Astrocyte (in vitro differentiated cells and primary cell): ENCODE results near the gene ARAP1. TPM values are rescaled to one million over a fixed set of nuclear protein-coding genes. Genes with fewer than 3 reads are reported as not detected.

Experiments
- DNase-seq: peaks from one replicate; pipeline ENCODE4 v3.0.0-alpha.2; 2010; ENCODE audit warnings: low read depth
- FAIRE-seq: peaks from 2 replicates; lab custom pipeline; 2011; peaks lifted over from hg19 to GRCh38; lab: Jason Lieb, UNC
- H2AFZ ChIP-seq: 2 replicates; pipeline ENCODE4 v1.6.0; 2012; ENCODE audit warnings: low read depth, low read length, inconsistent platforms
- H3K27ac ChIP-seq: 2 replicates; pipeline ENCODE4 v1.5.1; 2011; ENCODE audit warnings: low read depth, low read length, inconsistent platforms
- H3K27me3 ChIP-seq: 2 replicates; pipeline ENCODE4 v1.6.0; 2011; ENCODE audit warnings: low read length, inconsistent platforms; ENCODE audit not compliant: insufficient read depth
- H3K36me3 ChIP-seq: 2 replicates; pipeline ENCODE4 v1.5.1; 2011; ENCODE audit warnings: low read length, inconsistent platforms; ENCODE audit not compliant: insufficient read depth
- H3K4me1 ChIP-seq: 2 replicates; pipeline ENCODE4 v1.5.1; 2011; ENCODE audit warnings: low read length, inconsistent platforms; ENCODE audit not compliant: insufficient read depth
- H3K4me2 ChIP-seq: 2 replicates; pipeline ENCODE4 v1.6.0; 2012; ENCODE audit warnings: low read length, inconsistent platforms
- H3K4me3 ChIP-seq: 2 replicates; pipeline ENCODE4 v1.5.1; 2011; ENCODE audit warnings: low read depth, mild to moderate bottlenecking, low read length, inconsistent platforms; ENCODE audit not compliant: insufficient read depth
- H3K79me2 ChIP-seq: 2 replicates; pipeline ENCODE4 v1.6.0; 2012; ENCODE audit warnings: mild to moderate bottlenecking, low read length, inconsistent platforms; ENCODE audit not compliant: insufficient read depth
- H3K9ac ChIP-seq: 2 replicates; pipeline ENCODE4 v1.6.0; 2012; ENCODE audit warnings: mild to moderate bottlenecking, low read length, inconsistent platforms
- H3K9me3 ChIP-seq: 2 replicates; pipeline ENCODE4 v1.5.1; 2012; ENCODE audit warnings: low read depth, mild to moderate bottlenecking, low read length, inconsistent platforms; ENCODE audit not compliant: insufficient read depth
- H4K20me1 ChIP-seq: 2 replicates; pipeline ENCODE4 v1.6.0; 2012; ENCODE audit warnings: low read length, inconsistent platforms; ENCODE audit not compliant: insufficient read depth
- H3K27ac Mint-ChIP-seq: one replicate; pipeline ENCODE4 v1.8.0; 2021; ENCODE audit warnings: mild to moderate bottlenecking, mixed read lengths; ENCODE audit not compliant: unreplicated experiment
- H3K27me3 Mint-ChIP-seq: one replicate; pipeline ENCODE4 v1.8.0; 2021; ENCODE audit warnings: low read depth, mixed read lengths; ENCODE audit not compliant: unreplicated experiment
- H3K36me3 Mint-ChIP-seq: one replicate; pipeline ENCODE4 v1.8.0; 2021; ENCODE audit warnings: low read depth, mixed read lengths; ENCODE audit not compliant: unreplicated experiment
- H3K4me1 Mint-ChIP-seq: one replicate; pipeline ENCODE4 v1.8.0; 2021; ENCODE audit warnings: low read depth, mixed read lengths; ENCODE audit not compliant: unreplicated experiment
- H3K4me3 Mint-ChIP-seq: one replicate; pipeline ENCODE4 v1.8.0; 2021; ENCODE audit warnings: mild to moderate bottlenecking, moderate library complexity, mixed read lengths; ENCODE audit not compliant: unreplicated experiment
- H3K9me3 Mint-ChIP-seq: one replicate; pipeline ENCODE4 v1.8.0; 2021; ENCODE audit warnings: mild to moderate bottlenecking, mixed read lengths; ENCODE audit not compliant: unreplicated experiment
- EZH2 ChIP-seq: IDR thresholded peaks from 2 replicates; pipeline ENCODE4 v1.6.1; 2012; ENCODE audit warnings: mild to moderate bottlenecking, low read length, inconsistent platforms; ENCODE audit not compliant: insufficient read depth
- total RNA-seq: library from RNA; stranded (reverse); gene quantifications from 2 replicates; pipeline ENCODE4 v1.2.1, GENCODE V29; 2021
- TF ChIP-seq, protein P1 (sequence below): IDR thresholded peaks from 2 replicates; pipeline ENCODE4 v1.5.1; 2011; ENCODE audit warnings: low read depth, mild to moderate bottlenecking, inconsistent platforms, low read length, moderate library complexity; ENCODE audit not compliant: insufficient read depth

Gene ARAP1
- total RNA-seq, 1 donor from 2014 or later: 31.9 TPM

DNA sequence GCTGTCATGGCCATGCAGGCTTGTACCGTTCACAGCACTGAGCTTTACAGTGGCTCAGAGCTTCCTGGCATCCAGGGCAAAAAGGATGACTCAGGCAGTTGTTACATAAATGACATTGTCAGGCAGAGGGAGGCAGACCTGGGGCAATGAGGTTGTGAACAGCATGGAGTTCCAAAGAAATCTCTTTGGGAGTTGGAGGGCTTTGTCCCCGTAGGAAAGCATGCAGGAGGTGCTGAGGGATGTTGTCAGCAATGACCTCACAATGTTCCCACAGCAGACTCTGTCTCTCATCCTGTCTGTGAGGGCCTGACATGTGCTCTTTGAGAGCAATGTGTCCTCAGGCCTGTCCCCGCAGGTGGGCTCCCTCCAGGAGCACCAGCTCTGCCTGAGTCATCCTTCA is 52.1 kb downstream of the ARAP1 start:
- Histone ChIP-seq H3K4me1 (peaks cover 11% of the 10 kb centered on the region), H3K9ac (no peak overlapping the region), H3K27ac (no peak overlapping the region), H2AFZ (no peak overlapping the region), H3K36me3 (peaks cover 7% of the 10 kb centered on the region), H3K4me3 (no peak overlapping the region), H3K27me3 (no peaks in the 10 kb centered on the region), H3K4me2 (no peak overlapping the region), H4K20me1 (peaks cover 35% of the 10 kb centered on the region), H3K79me2 (no peaks in the 10 kb centered on the region), H3K9me3 (no peaks in the 10 kb centered on the region)
- FAIRE-seq: no peak
- no peaks in the 10 kb centered on the region for H3K9me3 Mint-ChIP-seq
- no peaks in the 10 kb centered on the region for H3K27me3 Mint-ChIP-seq
- no peak overlapping the region for H3K4me3 Mint-ChIP-seq
- H3K4me1 Mint-ChIP-seq: peaks cover 9% of the 10 kb centered on the region
- no peak overlapping the region for H3K27ac Mint-ChIP-seq
- TF ChIP-seq EZH2: no peak
- TF ChIP-seq, protein P1, sequence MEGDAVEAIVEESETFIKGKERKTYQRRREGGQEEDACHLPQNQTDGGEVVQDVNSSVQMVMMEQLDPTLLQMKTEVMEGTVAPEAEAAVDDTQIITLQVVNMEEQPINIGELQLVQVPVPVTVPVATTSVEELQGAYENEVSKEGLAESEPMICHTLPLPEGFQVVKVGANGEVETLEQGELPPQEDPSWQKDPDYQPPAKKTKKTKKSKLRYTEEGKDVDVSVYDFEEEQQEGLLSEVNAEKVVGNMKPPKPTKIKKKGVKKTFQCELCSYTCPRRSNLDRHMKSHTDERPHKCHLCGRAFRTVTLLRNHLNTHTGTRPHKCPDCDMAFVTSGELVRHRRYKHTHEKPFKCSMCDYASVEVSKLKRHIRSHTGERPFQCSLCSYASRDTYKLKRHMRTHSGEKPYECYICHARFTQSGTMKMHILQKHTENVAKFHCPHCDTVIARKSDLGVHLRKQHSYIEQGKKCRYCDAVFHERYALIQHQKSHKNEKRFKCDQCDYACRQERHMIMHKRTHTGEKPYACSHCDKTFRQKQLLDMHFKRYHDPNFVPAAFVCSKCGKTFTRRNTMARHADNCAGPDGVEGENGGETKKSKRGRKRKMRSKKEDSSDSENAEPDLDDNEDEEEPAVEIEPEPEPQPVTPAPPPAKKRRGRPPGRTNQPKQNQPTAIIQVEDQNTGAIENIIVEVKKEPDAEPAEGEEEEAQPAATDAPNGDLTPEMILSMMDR: no peak
- peaks cover 32% of the 10 kb centered on the region for H3K36me3 Mint-ChIP-seq
- DNase-seq: peak; percentile 29

DNA sequence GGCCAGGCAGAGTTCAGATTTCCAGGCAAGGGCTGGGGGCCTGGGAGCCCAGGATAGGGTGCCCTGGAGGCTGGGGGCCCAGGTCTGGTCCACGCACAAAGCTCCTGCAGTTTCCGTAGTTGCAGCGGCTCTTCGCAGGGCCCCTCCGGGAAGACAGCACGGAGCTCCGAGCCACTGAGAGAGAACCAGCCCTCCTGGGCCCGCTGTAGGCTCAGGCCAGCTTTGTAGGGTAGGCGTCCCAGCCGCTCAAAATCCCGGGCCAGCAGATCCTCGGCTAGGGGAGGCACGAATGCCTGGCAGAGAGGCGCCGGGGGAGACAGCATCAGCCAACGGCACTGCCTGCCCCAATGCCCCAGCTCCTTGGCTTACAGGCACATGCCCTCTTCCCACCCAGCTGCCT is 54.4 kb downstream of the ARAP1 start:
- H3K36me3 Mint-ChIP-seq: peaks cover 43% of the 10 kb centered on the region
- Histone ChIP-seq H3K27ac (no peak overlapping the region), H2AFZ (no peak overlapping the region), H4K20me1 (peaks cover 30% of the 10 kb centered on the region), H3K4me2 (no peak overlapping the region), H3K4me3 (no peak overlapping the region), H3K9me3 (no peaks in the 10 kb centered on the region), H3K27me3 (no peaks in the 10 kb centered on the region), H3K4me1 (peaks cover under 1% of the 10 kb centered on the region), H3K9ac (no peak overlapping the region), H3K36me3 (peaks cover 6% of the 10 kb centered on the region), H3K79me2 (no peaks in the 10 kb centered on the region)
- no peaks in the 10 kb centered on the region for H3K27me3 Mint-ChIP-seq
- FAIRE-seq: no peak
- no peak for TF ChIP-seq EZH2
- no peak for DNase-seq
- H3K27ac Mint-ChIP-seq: no peak overlapping the region
- no peak overlapping the region for H3K4me3 Mint-ChIP-seq
- H3K9me3 Mint-ChIP-seq: no peaks in the 10 kb centered on the region
- H3K4me1 Mint-ChIP-seq: peaks cover 7% of the 10 kb centered on the region

DNA sequence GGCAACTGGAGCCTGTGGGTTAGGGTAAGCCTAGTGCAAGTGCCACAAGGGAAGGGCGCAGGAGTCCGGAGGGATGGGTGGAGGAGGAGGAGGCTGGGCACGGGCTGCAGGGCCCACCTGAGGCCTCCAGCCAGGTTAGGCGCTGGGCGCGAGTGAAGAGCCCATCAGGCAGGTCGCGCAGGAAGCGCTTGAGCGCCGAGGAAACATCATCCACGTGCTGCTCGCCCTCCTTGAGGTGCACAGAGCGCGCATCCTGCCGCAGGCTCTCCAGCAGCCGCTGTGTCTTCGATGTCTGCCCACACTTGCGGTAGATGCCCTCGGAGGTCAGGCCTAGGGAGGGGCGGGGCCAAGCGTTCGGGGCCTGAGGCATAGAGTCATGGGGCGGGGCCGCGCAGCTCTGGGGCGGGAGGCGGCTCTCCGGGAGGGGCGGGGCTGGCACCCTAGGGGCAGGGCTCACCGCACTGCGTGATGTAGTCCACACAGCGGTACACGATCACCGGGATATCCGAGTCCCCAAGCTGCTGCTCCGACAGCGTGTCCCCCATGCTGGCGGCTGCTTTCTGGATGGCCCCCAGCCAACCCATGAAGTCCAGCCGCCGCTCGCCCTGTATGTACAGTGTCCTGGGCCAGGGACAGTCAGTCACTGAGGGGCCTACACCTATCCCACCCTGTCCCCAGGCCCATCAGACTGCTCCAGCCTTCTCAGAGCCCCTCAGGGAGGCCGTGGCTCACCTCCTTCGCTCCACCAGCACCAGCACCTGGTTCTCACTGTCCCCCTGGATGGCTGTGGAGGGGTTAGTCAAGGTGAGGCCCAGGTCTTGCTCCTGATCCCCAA is 55.1 kb downstream of the ARAP1 start:
- Mint-ChIP-seq H3K27ac (no peak overlapping the region), H3K36me3 (peaks cover 46% of the 10 kb centered on the region), H3K9me3 (no peaks in the 10 kb centered on the region), H3K4me3 (no peak overlapping the region), H3K27me3 (no peaks in the 10 kb centered on the region), H3K4me1 (peaks cover 7% of the 10 kb centered on the region)
- Histone ChIP-seq H3K4me3 (no peak overlapping the region), H3K9me3 (no peaks in the 10 kb centered on the region), H2AFZ (no peak overlapping the region), H4K20me1 (peaks cover 33% of the 10 kb centered on the region), H3K27me3 (no peaks in the 10 kb centered on the region), H3K9ac (no peak overlapping the region), H3K27ac (no peak overlapping the region), H3K4me2 (no peak overlapping the region), H3K4me1 (no peaks in the 10 kb centered on the region), H3K79me2 (no peaks in the 10 kb centered on the region), H3K36me3 (peaks cover 9% of the 10 kb centered on the region)
- FAIRE-seq (no peak), DNase-seq (no peak)
- TF ChIP-seq EZH2: no peak
- TF ChIP-seq, protein P1: no peak
